CD14-positive monocyte (primary cell): ENCODE measurements around the gene CCT3. TPM values are rescaled to one million over a fixed set of nuclear protein-coding genes. Genes with fewer than 3 reads are reported as not detected.

Source experiments
- DNase-seq, 3 donors: peaks; one replicate each; pipeline ENCODE4 v3.0.0-alpha.2; 2011 to 2022
- H2AFZ ChIP-seq: 2 replicates; pipeline ENCODE4 v1.6.0; 2012; ENCODE audit warnings: mild to moderate bottlenecking, low read depth, low read length, inconsistent platforms; ENCODE audit not compliant: insufficient read depth, poor library complexity, severe bottlenecking
- H3K27ac ChIP-seq, 2 donors: 1 replicate in 1 of 2; 2 replicates in 1 of 2; pipeline ENCODE4 v1.5.1; 2012 to 2013; ENCODE audit warnings: low read length in 2 of 2, control low read depth in 1 of 2, inconsistent platforms in 1 of 2, low read depth in 1 of 2, mild to moderate bottlenecking in 1 of 2
- H3K27me3 ChIP-seq, 2 donors: one replicate each; pipeline versions ENCODE4 v1.6.0 to v1.6.1; 2011 to 2013; ENCODE audit warnings: low read length in 2 of 2; ENCODE audit not compliant: control insufficient read depth in 2 of 2, insufficient read depth in 2 of 2
- H3K36me3 ChIP-seq, 2 donors: replicated peaks in 1 of 2; 1 replicate in 1 of 2; 2 replicates in 1 of 2; pipeline versions ENCODE4 v1.5.1 to v1.6.1; 2012 to 2013; ENCODE audit warnings: low read length in 2 of 2, control low read depth in 1 of 2, inconsistent platforms in 1 of 2, mild to moderate bottlenecking in 1 of 2; ENCODE audit not compliant: insufficient read depth in 2 of 2, control insufficient read depth in 1 of 2
- H3K4me1 ChIP-seq, 2 donors: 1 replicate in 1 of 2; 2 replicates in 1 of 2; pipeline versions ENCODE4 v1.5.1 to v1.6.1; 2012 to 2013; ENCODE audit warnings: low read length in 2 of 2, control low read depth in 1 of 2, inconsistent platforms in 1 of 2, mild to moderate bottlenecking in 1 of 2, moderate library complexity in 1 of 2; ENCODE audit not compliant: insufficient read depth in 2 of 2, control insufficient read depth in 1 of 2
- H3K4me2 ChIP-seq: replicated peaks from 2 replicates; pipeline ENCODE3; 2012; ENCODE audit warnings: low read length, moderate library complexity, mild to moderate bottlenecking; ENCODE audit not compliant: poor library complexity, severe bottlenecking; ENCODE audit errors: extremely low read depth
- H3K4me3 ChIP-seq, 3 experiments: fragments of 200-600 bp in 1 of 3; sonication (generic) in 1 of 3; replicated peaks in 1 of 3; 1 replicate in 2 of 3; 2 replicates in 1 of 3; pipeline ENCODE4 v1.5.1; 2011 to 2013; ENCODE audit warnings: low read length in 3 of 3, mild to moderate bottlenecking in 3 of 3, control low read depth in 2 of 3, low read depth in 2 of 3, inconsistent platforms in 1 of 3, moderate library complexity in 1 of 3
- H3K79me2 ChIP-seq: 2 replicates; pipeline ENCODE4 v1.6.0; 2012; ENCODE audit warnings: mild to moderate bottlenecking, control low read depth, inconsistent platforms, low read length, moderate library complexity; ENCODE audit not compliant: insufficient read depth
- H3K9ac ChIP-seq: 2 replicates; pipeline ENCODE4 v1.6.0; 2017; ENCODE audit warnings: low read length, mild to moderate bottlenecking; ENCODE audit not compliant: insufficient read depth, poor library complexity, severe bottlenecking
- H3K9me3 ChIP-seq, 2 donors: replicated peaks in 1 of 2; 1 replicate in 1 of 2; 2 replicates in 1 of 2; pipeline versions ENCODE4 v1.5.1 to v1.6.1; 2012 to 2013; ENCODE audit warnings: low read length in 2 of 2, control low read depth in 1 of 2; ENCODE audit not compliant: control insufficient read depth in 1 of 2, insufficient read depth in 1 of 2
- H4K20me1 ChIP-seq: 2 replicates; pipeline ENCODE4 v1.6.0; 2012; ENCODE audit warnings: mild to moderate bottlenecking, low read length, control low read depth, moderate library complexity; ENCODE audit not compliant: insufficient read depth
- H3K27ac Mint-ChIP-seq, 7 donors: one replicate each; pipeline ENCODE4 v1.8.0; 2020; ENCODE audit warnings: mild to moderate bottlenecking in 7 of 7, mixed read lengths in 7 of 7, moderate library complexity in 6 of 7, inconsistent platforms in 2 of 7
- H3K27me3 Mint-ChIP-seq, 3 donors: one replicate each; pipeline ENCODE4 v1.8.0; 2021 to 2022; ENCODE audit warnings: low read depth in 3 of 3, mild to moderate bottlenecking in 3 of 3, mixed read lengths in 3 of 3, moderate library complexity in 3 of 3, inconsistent platforms in 1 of 3
- H3K36me3 Mint-ChIP-seq, 2 donors: one replicate each; pipeline ENCODE4 v1.8.0; 2020; ENCODE audit warnings: mixed read lengths in 2 of 2, inconsistent platforms in 1 of 2, mild to moderate bottlenecking in 1 of 2
- H3K4me1 Mint-ChIP-seq: one replicate; pipeline ENCODE4 v1.8.0; 2020; ENCODE audit warnings: mild to moderate bottlenecking, mixed read lengths
- H3K4me3 Mint-ChIP-seq, 2 donors: one replicate each; pipeline ENCODE4 v1.8.0; 2020; ENCODE audit warnings: mild to moderate bottlenecking in 2 of 2, mixed read lengths in 2 of 2, moderate library complexity in 1 of 2
- H3K9me3 Mint-ChIP-seq, 7 donors: one replicate each; pipeline ENCODE4 v1.8.0; 2020 to 2022; ENCODE audit warnings: mixed read lengths in 7 of 7, mild to moderate bottlenecking in 6 of 7, moderate library complexity in 6 of 7, inconsistent platforms in 2 of 7
- CTCF ChIP-seq: fragments of 200-600 bp; IDR thresholded peaks from one replicate; pipeline ENCODE4 v1.8.0; 2022; ENCODE audit warnings: antibody characterized with exemption, mild to moderate bottlenecking
- WGBS: methylation state at CpG from one replicate; pipeline ENCODE4 v1.1.5; 2013; ENCODE audit warnings: missing lambda C conversion rate; ENCODE audit not compliant: insufficient coverage; 5-methylcytosine and 5-hydroxymethylcytosine counted together
- intact Hi-C, 2 donors: fragments of 100-400 bp; cut with micrococcal nuclease; formaldehyde crosslinking; loops; one replicate each; pipeline versions ENCODE4 v1.15.0 to v1.15.1; 2023
- polyA plus RNA-seq, 3 donors: library from polyadenylated mRNA; depleted of rRNA in 1 of 3; unstranded in 2 of 3; stranded (reverse) in 1 of 3; fragments of 300-500 nt in 2 of 3; fragments of >200 nt in 1 of 3; fragmentation: Illumina TruSeq in 2 of 3; gene quantifications; 1 replicate in 2 of 3; 2 replicates in 1 of 3; pipeline ENCODE4 v1.2.3, GENCODE V29; 2012 to 2021

CCT3 gene
- polyA plus RNA-seq, 3 donors: 65.3 to 97.3 (median 94.8) TPM

- Histone ChIP-seq H3K9ac (peak within 1 kb of the TSS; percentile 85), H2AFZ (peak within 1 kb of the TSS; percentile 82), H3K4me3 (peak within 1 kb of the TSS; percentile 63 to 96 (median 94)), H3K27ac (peak within 1 kb of the TSS; percentile 79 to 82), H3K79me2 (peaks cover 53% of the 10 kb centered on the region), H3K4me2 (peak within 1 kb of the TSS; percentile 90), H3K9me3 (no peaks in the 10 kb centered on the region), H3K4me1 (peaks cover 55 to 57% of the 10 kb centered on the region in 2 donors), H3K27me3 (no peaks in the 10 kb centered on the region), H4K20me1 (peaks cover 31% of the 10 kb centered on the region), H3K36me3 (peaks cover 13 to 30% of the 10 kb centered on the region in 2 donors)
- Mint-ChIP-seq H3K9me3 (no peaks in the 10 kb centered on the region), H3K4me3 (peak within 1 kb of the TSS; percentile 90 to 94), H3K36me3 (peaks cover 13 to 40% of the 10 kb centered on the region in 2 donors), H3K4me1 (peaks cover 48% of the 10 kb centered on the region), H3K27ac (peak within 1 kb of the TSS; percentile 87 to 95 (median 90)), H3K27me3 (no peaks in the 10 kb centered on the region)
- WGBS: 98% methylated on average over 6 of the region's 7 CpGs
- TF ChIP-seq CTCF: no peak
- intact Hi-C loops: no loop called here
- no peak for DNase-seq
Measured at GRCh38 chr1:156284112-156284511, 54.0 kb downstream of the CCT3 start, which contains the start of gene TMEM79. TSS of gene TMEM79 (plus strand) at chr1:156284325. CDS start at chr1:156285227, 902 bp downstream.

- no CpG with 5 or more reads among the region's 1 CpG for WGBS
- Histone ChIP-seq H4K20me1 (peaks cover 37% of the 10 kb centered on the region), H2AFZ (peak overlapping the region; percentile 82), H3K4me1 (peaks cover 60 to 63% of the 10 kb centered on the region in 2 donors), H3K9me3 (no peaks in the 10 kb centered on the region), H3K27me3 (no peaks in the 10 kb centered on the region), H3K4me2 (peak overlapping the region; percentile 90), H3K36me3 (peaks cover 19 to 33% of the 10 kb centered on the region in 2 donors), H3K79me2 (peaks cover 59% of the 10 kb centered on the region), H3K9ac (peak overlapping the region; percentile 85), H3K4me3 (peak overlapping the region; percentile 63 to 96 (median 94)), H3K27ac (peak overlapping the region in 1 of 2 donors; percentile 82)
- intact Hi-C loops: no loop called here
- Mint-ChIP-seq H3K27me3 (no peaks in the 10 kb centered on the region), H3K9me3 (no peaks in the 10 kb centered on the region), H3K27ac (peak overlapping the region in 3 of 7 donors; percentile 50 to 88 (median 87)), H3K4me1 (peaks cover 51% of the 10 kb centered on the region), H3K4me3 (peak overlapping the region; percentile 90 to 94), H3K36me3 (peaks cover 12 to 42% of the 10 kb centered on the region in 2 donors)
- no peak for TF ChIP-seq CTCF
- DNase-seq: no peak
Measured at GRCh38 chr1:156283521-156283920, 54.6 kb downstream of the CCT3 start.
